Gastrocnemius medialis (tissue), 4 donors: ENCODE data around the gene PLXND1.

Experiments
- CTCF ChIP-seq, 5 experiments: fragments of 450-650 bp in 3 of 5; fragments of 200-600 bp in 2 of 5; sonication (generic) in 2 of 5; IDR thresholded peaks in 4 of 5; conservative IDR thresholded peaks in 1 of 5; 1 replicate in 4 of 5; 2 replicates in 1 of 5; pipeline ENCODE4 v1.5.1; 2016 to 2019; ENCODE audit warnings: antibody characterized with exemption in 5 of 5, mild to moderate bottlenecking in 3 of 5, moderate library complexity in 3 of 5
- POLR2A ChIP-seq, 2 donors: fragments of 450-650 bp; IDR thresholded peaks; one replicate each; pipeline ENCODE4 v1.6.1; 2017; ENCODE audit warnings: antibody characterized with exemption in 2 of 2, mild to moderate bottlenecking in 2 of 2, moderate library complexity in 2 of 2

GRCh38 chr3:129518038-129518561 lies 88.4 kb downstream of the PLXND1 start:
- no peak for TF ChIP-seq CTCF (IDR thresholded peaks at IDR 0.05 in 4 of 5, conservative IDR thresholded peaks at IDR 0.05 in 1 of 5)
- TF ChIP-seq POLR2A (IDR thresholded peaks at IDR 0.05): no peak
